SK-N-SH (cell line): ENCODE data around the gene KCNA1. TPM values are rescaled to one million over a fixed set of nuclear protein-coding genes. Genes with fewer than 3 reads are reported as not detected.

ENCODE experiments used
- CTCF ChIA-PET: fragments of 300-600, 350-600 bp; formaldehyde crosslinking; extraction: SDS; loops from one replicate; lab custom pipeline; 2021; lab: Yijun Ruan, JAX
- POLR2A ChIA-PET: fragments of 350-600 bp; sonication (Branson Sonifier 250); formaldehyde crosslinking; extraction: SDS; loops from one replicate; lab custom pipeline; 2020; ENCODE audit warnings: antibody characterized with exemption, inconsistent platforms; lab: Yijun Ruan, JAX
- DNase-seq: peaks from one replicate; pipeline ENCODE4 v3.0.0; 2012
- H2AFZ ChIP-seq: fragments of 200-600 bp; sonication (generic); 2 replicates; pipeline ENCODE4 v1.8.1; 2016; ENCODE audit warnings: antibody characterized with exemption, mild to moderate bottlenecking, low read depth
- H3F3A ChIP-seq: fragments of 200-600 bp; sonication (generic); replicated peaks from 2 replicates; pipeline ENCODE3; 2016; ENCODE audit warnings: antibody characterized with exemption, mild to moderate bottlenecking; ENCODE audit not compliant: insufficient read depth
- H3K27ac ChIP-seq, 2 experiments: fragments of 200-500 bp in 1 of 2; fragments of 200-600 bp in 1 of 2; sonication (Bioruptor generic) in 1 of 2; sonication (generic), shearing (Covaris generic) in 1 of 2; 2 replicates each; pipeline versions ENCODE4 v1.5.1 to v1.6.1; 2014 to 2016; ENCODE audit warnings: low read depth in 2 of 2, inconsistent platforms in 1 of 2, low read length in 1 of 2, mild to moderate bottlenecking in 1 of 2, mixed read lengths in 1 of 2
- H3K27me3 ChIP-seq: fragments of 200-600 bp; sonication (generic), shearing (Covaris generic); 2 replicates; pipeline ENCODE4 v1.6.1; 2016; ENCODE audit warnings: mixed run types; ENCODE audit not compliant: insufficient read depth
- H3K36me3 ChIP-seq, 2 experiments: fragments of 200-500 bp in 1 of 2; fragments of 200-600 bp in 1 of 2; sonication (Bioruptor generic) in 1 of 2; sonication (generic) in 1 of 2; replicated peaks in 1 of 2; 2 replicates each; pipeline versions ENCODE3 to v1.5.1; 2014 to 2016; ENCODE audit warnings: low read length in 1 of 2, mild to moderate bottlenecking in 1 of 2; ENCODE audit not compliant: insufficient read depth in 2 of 2, control insufficient read depth in 1 of 2
- H3K4me1 ChIP-seq, 2 experiments: fragments of 200-500 bp in 1 of 2; fragments of 200-600 bp in 1 of 2; sonication (Bioruptor generic) in 1 of 2; sonication (generic), shearing (Covaris generic) in 1 of 2; 2 replicates each; pipeline versions ENCODE4 v1.5.1 to v1.6.1; 2014 to 2016; ENCODE audit warnings: low read depth in 1 of 2, low read length in 1 of 2, mixed run types in 1 of 2; ENCODE audit not compliant: insufficient read depth in 2 of 2, control insufficient read depth in 1 of 2
- H3K4me2 ChIP-seq: fragments of 200-600 bp; sonication (generic), shearing (Covaris generic); 2 replicates; pipeline ENCODE4 v1.6.1; 2017; ENCODE audit warnings: mixed run types
- H3K4me3 ChIP-seq, 2 experiments: fragments of 200-500 bp in 1 of 2; fragments of 200-600 bp in 1 of 2; sonication (Bioruptor generic) in 1 of 2; sonication (generic), shearing (Covaris generic) in 1 of 2; 2 replicates each; pipeline versions ENCODE4 v1.5.1 to v1.8.1; 2014 to 2016; ENCODE audit warnings: low read depth in 2 of 2, inconsistent platforms in 1 of 2, low read length in 1 of 2, mild to moderate bottlenecking in 1 of 2, mixed read lengths in 1 of 2, moderate library complexity in 1 of 2
- H3K79me2 ChIP-seq: fragments of 200-600 bp; sonication (generic); 2 replicates; pipeline ENCODE4 v1.8.1; 2017; ENCODE audit warnings: mild to moderate bottlenecking; ENCODE audit not compliant: insufficient read depth
- H3K9ac ChIP-seq: fragments of 200-600 bp; sonication (generic); 2 replicates; pipeline ENCODE4 v1.6.1; 2017; ENCODE audit warnings: mixed run types
- H3K9me2 ChIP-seq: fragments of 200-600 bp; sonication (generic); 2 replicates; pipeline ENCODE4 v1.6.1; 2017; ENCODE audit warnings: mixed run types
- H3K9me3 ChIP-seq: fragments of 200-600 bp; sonication (generic); 2 replicates; pipeline ENCODE4 v1.6.1; 2017; ENCODE audit warnings: mixed run types, mild to moderate bottlenecking, moderate library complexity
- H4K20me1 ChIP-seq: fragments of 200-600 bp; sonication (generic); 2 replicates; pipeline ENCODE4 v1.6.1; 2017; ENCODE audit warnings: mild to moderate bottlenecking, mixed run types; ENCODE audit not compliant: insufficient read depth
- CHD2 ChIP-seq: fragments of 150-350 bp; IDR thresholded peaks from 2 replicates; pipeline ENCODE4 v1.6.1; 2018; ENCODE audit warnings: low read length; ENCODE audit not compliant: partially characterized antibody
- EP300 ChIP-seq, 2 experiments: IDR thresholded peaks; 2 replicates each; pipeline versions ENCODE4 v1.4.0 to v1.6.1; 2012; ENCODE audit warnings: borderline replicate concordance in 1 of 2, low read depth in 1 of 2, low read length in 1 of 2
- GABPA ChIP-seq: IDR thresholded peaks from 2 replicates; pipeline ENCODE4 v1.4.0; 2012; ENCODE audit warnings: low read depth, mild to moderate bottlenecking
- MAX ChIP-seq: IDR thresholded peaks from 2 replicates; pipeline ENCODE4 v1.4.0; 2012; ENCODE audit warnings: low read depth
- POLR2AphosphoS5 ChIP-seq: IDR thresholded peaks from 2 replicates; pipeline ENCODE4 v1.6.1; 2012; ENCODE audit warnings: low read depth, low read length
- RAD21 ChIP-seq: IDR thresholded peaks from 2 replicates; pipeline ENCODE4 v1.6.1; 2012; ENCODE audit warnings: mild to moderate bottlenecking, low read length
- RCOR1 ChIP-seq: fragments of 150-350 bp; IDR thresholded peaks from 2 replicates; pipeline ENCODE4 v1.6.1; 2017; ENCODE audit warnings: antibody characterized with exemption, low read length
- REST ChIP-seq: IDR thresholded peaks from 2 replicates; pipeline ENCODE4 v1.6.1; 2012; ENCODE audit warnings: mild to moderate bottlenecking, low read depth, low read length, moderate library complexity
- RXRA ChIP-seq: IDR thresholded peaks from 2 replicates; pipeline ENCODE4 v1.4.0; 2012; ENCODE audit warnings: low read depth, mild to moderate bottlenecking, borderline replicate concordance
- SMC3 ChIP-seq: IDR thresholded peaks from 2 replicates; pipeline ENCODE4 v1.6.1; 2012; ENCODE audit warnings: low read depth, low read length, improper control_type of control experiment
- TAF1 ChIP-seq: IDR thresholded peaks from 2 replicates; pipeline ENCODE4 v1.6.1; 2012; ENCODE audit warnings: low read depth, mild to moderate bottlenecking, low read length, moderate library complexity, borderline replicate concordance
- TCF12 ChIP-seq: IDR thresholded peaks from 2 replicates; pipeline ENCODE4 v1.4.0; 2012
- TEAD4 ChIP-seq: IDR thresholded peaks from 2 replicates; pipeline ENCODE4 v1.4.0; 2012; ENCODE audit warnings: mild to moderate bottlenecking, borderline replicate concordance; ENCODE audit not compliant: insufficient read depth
- YY1 ChIP-seq: IDR thresholded peaks from 2 replicates; pipeline ENCODE4 v1.4.0; 2012; ENCODE audit warnings: low read depth, mild to moderate bottlenecking
- WGBS: methylation state at CpG from one replicate; pipeline ENCODE4 v1.1.6; 2017; ENCODE audit warnings: low lambda C conversion rate; 5-methylcytosine and 5-hydroxymethylcytosine counted together
- polyA plus RNA-seq, 3 experiments: library from polyadenylated mRNA; depleted of rRNA; stranded (reverse); fragments of >200 nt; gene quantifications; 2 replicates each; pipeline ENCODE4 v1.2.3, GENCODE V29; 2012
- TF ChIP-seq, protein P1 (sequence below): fragments of 200-600 bp; sonication (generic); IDR thresholded peaks from 2 replicates; pipeline ENCODE4 v1.6.1; 2017; ENCODE audit warnings: antibody characterized with exemption, mild to moderate bottlenecking, moderate library complexity
- TF ChIP-seq, protein P2 (sequence below): IDR thresholded peaks from 2 replicates; pipeline ENCODE4; 2012

Gene KCNA1
- polyA plus RNA-seq, 1 of the 3 experiments (the other 2 are of a cell fraction) = not detected

DNA sequence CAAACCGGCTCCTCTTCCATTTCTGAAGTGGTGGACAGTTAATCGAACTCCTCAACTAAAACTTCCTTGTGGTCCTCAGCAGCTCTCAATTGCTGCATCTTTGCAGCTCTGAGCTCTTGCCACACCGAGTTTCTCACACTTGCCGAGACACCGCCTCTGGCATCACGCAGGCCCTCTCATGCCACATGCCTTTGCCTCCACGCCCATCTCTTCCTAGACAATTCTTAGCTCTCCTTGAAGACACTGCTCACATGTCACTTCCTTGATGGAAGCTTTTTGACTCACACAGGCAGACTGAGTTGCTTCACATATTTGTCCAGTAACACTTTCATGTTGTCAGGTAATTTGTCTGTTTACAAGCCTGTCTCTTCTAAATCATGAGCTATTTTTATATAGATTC, 29.2 kb downstream of the KCNA1 start:
- H2AFZ ChIP-seq = no peak overlapping the region
- H4K20me1 ChIP-seq = no peaks in the 10 kb centered on the region
- no peaks in the 10 kb centered on the region for H3K36me3 ChIP-seq
- peaks cover 13% of the 10 kb centered on the region for H3F3A ChIP-seq
- no peak overlapping the region for H3K4me3 ChIP-seq
- no peaks in the 10 kb centered on the region for H3K9me3 ChIP-seq
- no peaks in the 10 kb centered on the region for H3K79me2 ChIP-seq
- POLR2A ChIA-PET = no interaction called here
- no peaks in the 10 kb centered on the region for H3K9me2 ChIP-seq
- CTCF ChIA-PET = interaction anchor here (1.2 kb wide), 1 partner anchor 9 kb away, joined by 3 read pairs; no protein-coding TSS in a partner anchor
- H3K27me3 ChIP-seq = peaks cover 61% of the 10 kb centered on the region; the same call in 1 of the 2 replicates
- 5% methylated on average over 7 of the region's 7 CpGs for WGBS
- DNase-seq = no peak
- TF ChIP-seq POLR2AphosphoS5 (no peak), SMC3 (no peak), EP300 (IDR thresholded peaks at IDR 0.05; ENCODE audit: borderline replicate concordance in 1 of 2, low read depth in 1 of 2, low read length in 1 of 2) (no peak), TEAD4 (no peak)
- TF ChIP-seq, protein P1, sequence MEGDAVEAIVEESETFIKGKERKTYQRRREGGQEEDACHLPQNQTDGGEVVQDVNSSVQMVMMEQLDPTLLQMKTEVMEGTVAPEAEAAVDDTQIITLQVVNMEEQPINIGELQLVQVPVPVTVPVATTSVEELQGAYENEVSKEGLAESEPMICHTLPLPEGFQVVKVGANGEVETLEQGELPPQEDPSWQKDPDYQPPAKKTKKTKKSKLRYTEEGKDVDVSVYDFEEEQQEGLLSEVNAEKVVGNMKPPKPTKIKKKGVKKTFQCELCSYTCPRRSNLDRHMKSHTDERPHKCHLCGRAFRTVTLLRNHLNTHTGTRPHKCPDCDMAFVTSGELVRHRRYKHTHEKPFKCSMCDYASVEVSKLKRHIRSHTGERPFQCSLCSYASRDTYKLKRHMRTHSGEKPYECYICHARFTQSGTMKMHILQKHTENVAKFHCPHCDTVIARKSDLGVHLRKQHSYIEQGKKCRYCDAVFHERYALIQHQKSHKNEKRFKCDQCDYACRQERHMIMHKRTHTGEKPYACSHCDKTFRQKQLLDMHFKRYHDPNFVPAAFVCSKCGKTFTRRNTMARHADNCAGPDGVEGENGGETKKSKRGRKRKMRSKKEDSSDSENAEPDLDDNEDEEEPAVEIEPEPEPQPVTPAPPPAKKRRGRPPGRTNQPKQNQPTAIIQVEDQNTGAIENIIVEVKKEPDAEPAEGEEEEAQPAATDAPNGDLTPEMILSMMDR = no peak
- TF ChIP-seq, all 33 proteins: peak for 0
- no peak overlapping the region for H3K27ac ChIP-seq
- no peak overlapping the region for H3K9ac ChIP-seq
- peaks cover 0 to 5% of the 10 kb centered on the region in 2 experiments; a peak in 1 of 4 replicates for H3K4me1 ChIP-seq
- H3K4me2 ChIP-seq = no peak overlapping the region

GRCh38 chr12:4939418-4940023, 29.8 kb downstream of the KCNA1 start:
- Histone ChIP-seq H3K9ac (no peak overlapping the region), H3K27me3 (peaks cover 61% of the 10 kb centered on the region; the same call in 1 of the 2 replicates), H3K79me2 (no peaks in the 10 kb centered on the region), H3K4me1 (peaks cover 0 to 1% of the 10 kb centered on the region in 2 experiments; a peak in 1 of 4 replicates), H3K4me2 (no peak overlapping the region), H3K27ac (no peak overlapping the region), H3F3A (peaks cover 7% of the 10 kb centered on the region), H3K36me3 (no peaks in the 10 kb centered on the region), H4K20me1 (no peaks in the 10 kb centered on the region), H3K9me2 (no peaks in the 10 kb centered on the region), H2AFZ (no peak overlapping the region), H3K9me3 (no peaks in the 10 kb centered on the region), H3K4me3 (no peak overlapping the region)
- ChIA-PET POLR2A (no interaction called here), CTCF (interaction anchor here (1.2 kb wide), 1 partner anchor 10 kb away, joined by 3 read pairs; no protein-coding TSS in a partner anchor)
- DNase-seq = no peak
- WGBS = 18% methylated on average over 16 of the region's 16 CpGs
- TF ChIP-seq SMC3 (peak; percentile 45), RCOR1 (no peak), CHD2 (no peak), GABPA (no peak), MAX (no peak), RXRA (no peak), RAD21 (peak; percentile 36), TAF1 (no peak), REST (no peak), YY1 (no peak), TCF12 (no peak)
- TF ChIP-seq, protein P2, sequence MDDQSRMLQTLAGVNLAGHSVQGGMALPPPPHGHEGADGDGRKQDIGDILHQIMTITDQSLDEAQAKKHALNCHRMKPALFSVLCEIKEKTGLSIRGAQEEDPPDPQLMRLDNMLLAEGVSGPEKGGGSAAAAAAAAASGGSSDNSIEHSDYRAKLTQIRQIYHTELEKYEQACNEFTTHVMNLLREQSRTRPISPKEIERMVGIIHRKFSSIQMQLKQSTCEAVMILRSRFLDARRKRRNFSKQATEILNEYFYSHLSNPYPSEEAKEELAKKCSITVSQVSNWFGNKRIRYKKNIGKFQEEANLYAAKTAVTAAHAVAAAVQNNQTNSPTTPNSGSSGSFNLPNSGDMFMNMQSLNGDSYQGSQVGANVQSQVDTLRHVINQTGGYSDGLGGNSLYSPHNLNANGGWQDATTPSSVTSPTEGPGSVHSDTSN = no peak
- TF ChIP-seq, protein P1 = peak; percentile 53
